ENCODE results near the gene CFAP157.

The CFAP157 gene

GRCh38 chr9:127706836-127707241 is at the start of gene CFAP157:
TSS of gene CFAP157 (plus strand) at chr9:127706988. CDS start at chr9:127707032, 44 bp downstream.
- no peak for TF ChIP-seq GATA3 (IDR thresholded peaks at IDR 0.05; ENCODE audit: low read depth, low read length)
- no peak for TF ChIP-seq GATA2 (IDR thresholded peaks at IDR 0.05; ENCODE audit: low read depth, low read length)

- TF ChIP-seq GATA3 (IDR thresholded peaks at IDR 0.05; ENCODE audit: low read depth, low read length) = no peak
- no peak for TF ChIP-seq GATA2 (IDR thresholded peaks at IDR 0.05; ENCODE audit: low read depth, low read length)
Measured at GRCh38 chr9:127658428-127658827, 48.4 kb upstream of the CFAP157 start.

GRCh38 chr9:127660886-127661741 is 45.7 kb upstream of the CFAP157 start:
- no peak for TF ChIP-seq GATA3 (IDR thresholded peaks at IDR 0.05; ENCODE audit: low read depth, low read length)
- 0 out of 2 replicates have a peak, but pooled peaks have one; percentile 16 for TF ChIP-seq GATA2 (IDR thresholded peaks at IDR 0.05; ENCODE audit: low read depth, low read length)

- TF ChIP-seq GATA2 (IDR thresholded peaks at IDR 0.05; ENCODE audit: low read depth, low read length) (no peak), GATA3 (IDR thresholded peaks at IDR 0.05; ENCODE audit: low read depth, low read length) (no peak)
Measured at GRCh38 chr9:127662617-127663016, 44.2 kb upstream of the CFAP157 start.

- no peak for TF ChIP-seq GATA3 (IDR thresholded peaks at IDR 0.05; ENCODE audit: low read depth, low read length)
- TF ChIP-seq GATA2 (IDR thresholded peaks at IDR 0.05; ENCODE audit: low read depth, low read length) = no peak
Measured at GRCh38 chr9:127664324-127664677, 42.5 kb upstream of the CFAP157 start.

- TF ChIP-seq GATA2 (IDR thresholded peaks at IDR 0.05; ENCODE audit: low read depth, low read length) (peak; percentile 80), GATA3 (IDR thresholded peaks at IDR 0.05; ENCODE audit: low read depth, low read length) (no peak)
Measured at GRCh38 chr9:127664678-127665507, 41.9 kb upstream of the CFAP157 start.

- TF ChIP-seq GATA2 (IDR thresholded peaks at IDR 0.05; ENCODE audit: low read depth, low read length) (no peak), GATA3 (IDR thresholded peaks at IDR 0.05; ENCODE audit: low read depth, low read length) (no peak)
Measured at GRCh38 chr9:127667127-127667844, 39.5 kb upstream of the CFAP157 start.

GRCh38 chr9:127667906-127668305 is 38.9 kb upstream of the CFAP157 start:
- no peak for TF ChIP-seq GATA3 (IDR thresholded peaks at IDR 0.05; ENCODE audit: low read depth, low read length)
- no peak for TF ChIP-seq GATA2 (IDR thresholded peaks at IDR 0.05; ENCODE audit: low read depth, low read length)

- TF ChIP-seq GATA2 (IDR thresholded peaks at IDR 0.05; ENCODE audit: low read depth, low read length) (no peak), GATA3 (IDR thresholded peaks at IDR 0.05; ENCODE audit: low read depth, low read length) (no peak)
Measured at GRCh38 chr9:127673234-127673633, 33.6 kb upstream of the CFAP157 start.

GRCh38 chr9:127676638-127677037 is 30.1 kb upstream of the CFAP157 start:
- no peak for TF ChIP-seq GATA2 (IDR thresholded peaks at IDR 0.05; ENCODE audit: low read depth, low read length)
- no peak for TF ChIP-seq GATA3 (IDR thresholded peaks at IDR 0.05; ENCODE audit: low read depth, low read length)

- no peak for TF ChIP-seq GATA3 (IDR thresholded peaks at IDR 0.05; ENCODE audit: low read depth, low read length)
- TF ChIP-seq GATA2 (IDR thresholded peaks at IDR 0.05; ENCODE audit: low read depth, low read length) = no peak
Measured at GRCh38 chr9:127679506-127679905, 27.3 kb upstream of the CFAP157 start.

GRCh38 chr9:127680226-127680625 is 26.6 kb upstream of the CFAP157 start:
- TF ChIP-seq GATA2 (IDR thresholded peaks at IDR 0.05; ENCODE audit: low read depth, low read length) (no peak), GATA3 (IDR thresholded peaks at IDR 0.05; ENCODE audit: low read depth, low read length) (no peak)

- TF ChIP-seq GATA3 (IDR thresholded peaks at IDR 0.05; ENCODE audit: low read depth, low read length) = no peak
- TF ChIP-seq GATA2 (IDR thresholded peaks at IDR 0.05; ENCODE audit: low read depth, low read length) = no peak
Measured at GRCh38 chr9:127680846-127681245, 25.9 kb upstream of the CFAP157 start.
